Kidney (tissue), 14 donors: ENCODE results near the gene SCGN. TPM values are rescaled to one million over a fixed set of nuclear protein-coding genes. Genes with fewer than 3 reads are reported as not detected.

Source experiments
- DNase-seq, 5 donors: peaks; one replicate each; pipeline ENCODE4 v3.0.0-alpha.2; 2013 to 2020
- FAIRE-seq: peaks from 2 replicates; lab custom pipeline; 2012; peaks lifted over from hg19 to GRCh38; lab: Jason Lieb, UNC
- H3K27ac ChIP-seq, 2 donors: one replicate each; pipeline ENCODE4 v1.7.0; 2013; ENCODE audit warnings: low read depth in 2 of 2, low read length in 2 of 2, inconsistent platforms in 1 of 2
- H3K27me3 ChIP-seq: one replicate; pipeline ENCODE4 v1.7.1; 2013; ENCODE audit warnings: low read length, inconsistent platforms; ENCODE audit not compliant: control insufficient read depth, insufficient read depth
- H3K36me3 ChIP-seq, 3 donors: one replicate each; pipeline versions ENCODE4 v1.7.0 to v1.7.1; 2013; ENCODE audit warnings: low read length in 3 of 3, control low read depth in 1 of 3, inconsistent platforms in 1 of 3; ENCODE audit not compliant: insufficient read depth in 3 of 3, control insufficient read depth in 2 of 3
- H3K4me1 ChIP-seq, 3 donors: one replicate each; pipeline versions ENCODE4 v1.7.0 to v1.7.1; 2013; ENCODE audit warnings: low read length in 3 of 3, inconsistent platforms in 1 of 3, low read depth in 1 of 3; ENCODE audit not compliant: control insufficient read depth in 2 of 3, insufficient read depth in 2 of 3
- H3K4me3 ChIP-seq, 3 donors: one replicate each; pipeline versions ENCODE4 v1.7.0 to v1.8.1; 2013; ENCODE audit warnings: low read length in 3 of 3, control low read depth in 1 of 3, inconsistent platforms in 1 of 3
- H3K9ac ChIP-seq, 3 donors: one replicate each; pipeline versions ENCODE4 v1.7.0 to v1.7.1; 2013; ENCODE audit warnings: low read length in 3 of 3, control low read depth in 1 of 3, inconsistent platforms in 1 of 3
- H3K9me3 ChIP-seq, 3 donors: one replicate each; pipeline versions ENCODE4 v1.7.0 to v1.7.1; 2013; ENCODE audit warnings: low read length in 3 of 3, control low read depth in 1 of 3, inconsistent platforms in 1 of 3; ENCODE audit not compliant: control insufficient read depth in 2 of 3, insufficient read depth in 1 of 3
- CTCF ChIP-seq: IDR thresholded peaks from 3 replicates; pipeline ENCODE4 v1.5.1; 2012; ENCODE audit warnings: mild to moderate bottlenecking, moderate library complexity, borderline replicate concordance; ENCODE audit not compliant: insufficient read depth; ENCODE audit errors: extremely low read depth
- intact Hi-C: fragments of 100-400 bp; cut with DNase I; formaldehyde crosslinking; loops from one replicate; pipeline ENCODE4 v1.11.1; 2022
- polyA plus RNA-seq: library from polyadenylated mRNA; stranded (reverse); fragments of 350-450 nt; fragmentation: Illumina TruSeq; extraction: RNeasy Lipid Tissue Mini Kit (QIAGEN cat#74804); gene quantifications from one replicate; pipeline ENCODE4 v1.2.3, GENCODE V29; 2014; ENCODE audit warnings: low read depth, low replicate concordance; ENCODE audit not compliant: insufficient read depth
- total RNA-seq: library from RNA; stranded (reverse); fragmentation: NEBNext Ultra II Directional; extraction: Animal tissue kit (Norgen Biotek cat#: 25700); gene quantifications from one replicate; pipeline ENCODE4 v1.2.1, GENCODE V29; 2021
- donor health status: control.
- donor health status: control.
- donor health status: control.
- donor health status: control.
- donor health status: control.
- donor health status: DM: yes; HTN: yes; CAD: no.
- donor health status: Normal renal cell carcinoma (clear cell type).

SCGN gene
- total and polyA plus RNA-seq, 2 donors from 2014 or later: 0.90 to 8.7 TPM

- FAIRE-seq (no peak), DNase-seq (no peak)
- H3K9ac ChIP-seq: no peak overlapping the region
- no peaks in the 10 kb centered on the region for H3K36me3 ChIP-seq
- no peak overlapping the region for H3K4me3 ChIP-seq
- H3K4me1 ChIP-seq: no peaks in the 10 kb centered on the region
- TF ChIP-seq CTCF: no peak
- H3K27ac ChIP-seq: no peak overlapping the region
- no peaks in the 10 kb centered on the region for H3K9me3 ChIP-seq
- no peaks in the 10 kb centered on the region for H3K27me3 ChIP-seq
- intact Hi-C loops: no loop called here
Observed at GRCh38 chr6:25676775-25677174, 24.8 kb downstream of the SCGN start.

DNA sequence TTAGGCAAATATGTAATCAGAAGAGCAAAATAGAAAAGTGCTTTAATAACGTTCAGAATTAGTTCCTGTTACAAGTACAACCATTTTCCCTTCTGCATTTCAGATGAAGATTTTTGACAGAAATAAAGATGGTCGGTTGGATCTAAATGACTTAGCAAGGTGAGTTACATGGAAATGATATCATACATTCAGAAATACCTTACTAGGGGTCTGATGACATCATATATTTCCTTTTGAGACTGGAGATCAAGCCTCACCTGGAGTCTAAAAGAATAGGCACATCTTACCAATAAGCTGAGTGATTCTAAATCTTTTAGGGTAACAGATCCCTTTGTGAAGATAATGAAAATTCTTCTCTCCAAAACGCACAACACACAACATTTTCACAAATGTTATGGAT is 29.8 kb downstream of the SCGN start:
- Histone ChIP-seq H3K9ac (no peak overlapping the region), H3K27me3 (no peaks in the 10 kb centered on the region), H3K27ac (no peak overlapping the region), H3K4me3 (no peak overlapping the region), H3K9me3 (no peaks in the 10 kb centered on the region), H3K4me1 (no peaks in the 10 kb centered on the region), H3K36me3 (no peaks in the 10 kb centered on the region)
- intact Hi-C loops: no loop called here
- DNase-seq (no peak), FAIRE-seq (no peak)
- no peak for TF ChIP-seq CTCF

GRCh38 chr6:25682324-25682723 is 30.3 kb downstream of the SCGN start:
- DNase-seq: no peak
- no peak for TF ChIP-seq CTCF

DNA sequence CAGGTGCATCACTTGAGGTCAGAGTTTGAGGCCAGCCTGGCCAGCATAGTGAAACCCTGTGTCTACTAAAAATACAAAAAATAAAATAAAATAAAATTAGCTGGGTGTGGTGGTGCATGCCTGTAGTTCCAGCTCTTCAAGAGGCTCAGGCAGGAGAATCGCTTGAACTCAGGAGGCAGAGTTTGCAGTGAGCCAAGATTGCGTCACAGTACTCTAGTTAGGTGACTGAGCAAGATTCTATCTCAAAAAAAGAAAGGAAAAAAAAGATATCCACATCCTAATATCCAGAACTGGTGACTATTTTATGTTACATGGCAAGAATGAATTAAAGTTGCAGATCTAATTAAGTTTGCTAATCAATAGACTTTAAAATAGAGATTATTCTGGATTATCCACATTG is 32.5 kb downstream of the SCGN start:
- Histone ChIP-seq H3K9ac (no peak overlapping the region), H3K4me3 (no peak overlapping the region), H3K4me1 (no peaks in the 10 kb centered on the region), H3K36me3 (no peaks in the 10 kb centered on the region), H3K27ac (no peak overlapping the region), H3K9me3 (no peaks in the 10 kb centered on the region), H3K27me3 (no peaks in the 10 kb centered on the region)
- no peak for DNase-seq
- intact Hi-C loops: no loop called here
- FAIRE-seq: no peak
- no peak for TF ChIP-seq CTCF

More at GRCh38 chr6:25682324-25682723, 30.3 kb downstream of the SCGN start:
- no peak overlapping the region for H3K9ac ChIP-seq
- H3K4me1 ChIP-seq: no peaks in the 10 kb centered on the region
- no peaks in the 10 kb centered on the region for H3K9me3 ChIP-seq
- no peaks in the 10 kb centered on the region for H3K36me3 ChIP-seq
- intact Hi-C loops: no loop called here
- no peak overlapping the region for H3K27ac ChIP-seq
- FAIRE-seq: no peak
- no peaks in the 10 kb centered on the region for H3K27me3 ChIP-seq
- H3K4me3 ChIP-seq: no peak overlapping the region
